ENCODE results near the gene TMCO4. TPM values are rescaled to one million over a fixed set of nuclear protein-coding genes. Genes with fewer than 3 reads are reported as not detected.

Gene TMCO4
- total RNA-seq, 1 donor from 2014 or later: 18.6 TPM

DNA sequence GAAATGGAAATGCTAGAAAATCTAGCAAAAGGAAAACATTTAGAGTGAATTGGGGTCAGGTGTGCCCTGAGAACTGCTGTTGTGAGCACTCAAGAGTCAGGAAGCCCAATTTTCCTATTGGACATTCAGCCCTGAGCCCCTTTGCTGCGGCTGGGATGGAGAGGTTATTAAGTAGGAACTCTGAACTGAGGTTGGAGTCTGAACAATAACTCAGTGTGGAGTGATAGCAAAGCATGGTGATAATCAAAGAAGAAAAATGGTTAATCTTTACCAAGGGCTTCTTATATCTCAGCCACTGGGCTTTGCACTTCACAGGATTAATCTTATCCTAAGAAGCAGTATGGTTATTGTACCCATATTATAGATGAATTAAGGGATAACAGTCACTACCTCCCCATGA is 52.0 kb downstream of the TMCO4 start:
- peaks cover 10% of the 10 kb centered on the region for H3K36me3 Mint-ChIP-seq (ENCODE audit: insufficient read depth)
- DNase-seq (ENCODE audit: low spot score, unreplicated experiment): no peak
- no peaks in the 10 kb centered on the region for H3K27me3 Mint-ChIP-seq
- no peaks in the 10 kb centered on the region for H3K4me1 Mint-ChIP-seq (ENCODE audit: low read depth)
- no peak overlapping the region for H3K4me3 Mint-ChIP-seq (ENCODE audit: low read depth)
- TF ChIP-seq, protein P1, sequence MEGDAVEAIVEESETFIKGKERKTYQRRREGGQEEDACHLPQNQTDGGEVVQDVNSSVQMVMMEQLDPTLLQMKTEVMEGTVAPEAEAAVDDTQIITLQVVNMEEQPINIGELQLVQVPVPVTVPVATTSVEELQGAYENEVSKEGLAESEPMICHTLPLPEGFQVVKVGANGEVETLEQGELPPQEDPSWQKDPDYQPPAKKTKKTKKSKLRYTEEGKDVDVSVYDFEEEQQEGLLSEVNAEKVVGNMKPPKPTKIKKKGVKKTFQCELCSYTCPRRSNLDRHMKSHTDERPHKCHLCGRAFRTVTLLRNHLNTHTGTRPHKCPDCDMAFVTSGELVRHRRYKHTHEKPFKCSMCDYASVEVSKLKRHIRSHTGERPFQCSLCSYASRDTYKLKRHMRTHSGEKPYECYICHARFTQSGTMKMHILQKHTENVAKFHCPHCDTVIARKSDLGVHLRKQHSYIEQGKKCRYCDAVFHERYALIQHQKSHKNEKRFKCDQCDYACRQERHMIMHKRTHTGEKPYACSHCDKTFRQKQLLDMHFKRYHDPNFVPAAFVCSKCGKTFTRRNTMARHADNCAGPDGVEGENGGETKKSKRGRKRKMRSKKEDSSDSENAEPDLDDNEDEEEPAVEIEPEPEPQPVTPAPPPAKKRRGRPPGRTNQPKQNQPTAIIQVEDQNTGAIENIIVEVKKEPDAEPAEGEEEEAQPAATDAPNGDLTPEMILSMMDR (IDR thresholded peaks at IDR 0.05; ENCODE audit: unreplicated experiment): no peak
- no peaks in the 10 kb centered on the region for H3K9me3 Mint-ChIP-seq (ENCODE audit: low read depth)
- no peak overlapping the region for H3K27ac Mint-ChIP-seq

DNA sequence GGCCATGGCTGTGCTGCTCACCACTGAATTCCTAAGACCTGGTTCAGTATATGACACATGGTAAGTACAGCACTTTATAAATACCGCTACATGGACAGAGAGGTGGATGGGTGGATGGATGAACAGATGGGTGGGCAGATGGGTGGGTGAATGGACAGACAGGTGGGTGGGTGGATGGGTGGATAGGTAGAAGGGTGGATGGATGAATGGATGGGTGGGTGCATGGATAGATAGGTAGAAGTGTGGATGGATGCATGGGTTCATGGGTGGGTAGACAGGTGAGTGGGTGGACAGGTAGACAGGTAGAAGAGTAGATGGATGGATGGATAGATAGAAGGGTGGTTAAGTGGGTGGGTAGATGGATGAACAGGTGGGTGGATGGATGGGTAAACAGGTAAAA is 54.8 kb downstream of the TMCO4 start:
- Mint-ChIP-seq H3K4me1 (ENCODE audit: low read depth) (no peaks in the 10 kb centered on the region), H3K36me3 (ENCODE audit: insufficient read depth) (peaks cover 11% of the 10 kb centered on the region), H3K27me3 (no peaks in the 10 kb centered on the region), H3K27ac (no peak overlapping the region), H3K4me3 (ENCODE audit: low read depth) (no peak overlapping the region), H3K9me3 (ENCODE audit: low read depth) (no peaks in the 10 kb centered on the region)
- TF ChIP-seq, protein P1 (IDR thresholded peaks at IDR 0.05; ENCODE audit: unreplicated experiment): no peak
- DNase-seq (ENCODE audit: low spot score, unreplicated experiment): no peak

DNA sequence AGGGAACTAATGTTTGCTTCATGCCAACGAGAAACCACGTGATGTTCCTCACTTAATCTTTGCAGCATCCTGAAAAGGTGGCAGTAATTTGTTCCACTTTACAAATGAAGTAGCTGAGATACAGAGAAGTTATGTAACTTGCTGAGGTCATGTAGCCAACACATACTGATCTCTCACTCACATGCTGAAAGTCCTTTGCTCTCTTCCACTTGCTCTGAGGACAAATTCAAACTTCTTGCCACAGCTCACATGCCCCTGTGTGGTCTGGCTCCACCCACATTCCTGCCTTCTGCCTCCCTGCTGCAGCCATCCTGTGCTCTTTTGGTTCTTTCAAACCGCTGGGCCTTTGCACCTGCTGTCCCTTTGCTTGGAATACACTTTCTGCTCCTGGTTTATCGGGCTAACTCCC is 55.4 kb downstream of the TMCO4 start:
- Mint-ChIP-seq H3K4me1 (ENCODE audit: low read depth) (no peaks in the 10 kb centered on the region), H3K4me3 (ENCODE audit: low read depth) (no peak overlapping the region), H3K27ac (no peak overlapping the region), H3K9me3 (ENCODE audit: low read depth) (no peaks in the 10 kb centered on the region), H3K36me3 (ENCODE audit: insufficient read depth) (peaks cover 11% of the 10 kb centered on the region), H3K27me3 (no peaks in the 10 kb centered on the region)
- DNase-seq (ENCODE audit: low spot score, unreplicated experiment): no peak
- TF ChIP-seq, protein P1 (IDR thresholded peaks at IDR 0.05; ENCODE audit: unreplicated experiment): no peak

DNA sequence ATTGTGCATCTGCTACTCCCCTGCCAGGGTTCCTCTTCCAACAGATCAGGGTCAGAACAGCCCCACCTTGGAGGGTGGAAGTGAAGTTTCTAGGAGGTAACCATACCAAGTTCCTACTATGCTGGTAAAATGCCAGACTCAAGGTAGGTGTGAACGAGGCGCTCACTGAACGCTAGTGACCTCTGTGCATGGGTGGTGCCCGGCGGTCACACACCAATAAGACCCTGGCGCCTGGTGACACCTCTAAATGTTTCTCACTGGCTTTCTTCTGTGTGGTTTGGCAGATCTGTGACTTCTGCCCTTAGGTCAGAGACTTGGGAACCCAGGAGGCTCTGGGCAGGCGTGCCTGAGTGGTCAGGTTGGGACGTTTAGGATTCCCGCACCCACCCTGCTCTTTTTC is 55.9 kb downstream of the TMCO4 start:
- no peak for DNase-seq (ENCODE audit: low spot score, unreplicated experiment)
- no peaks in the 10 kb centered on the region for H3K9me3 Mint-ChIP-seq (ENCODE audit: low read depth)
- H3K27ac Mint-ChIP-seq: no peak overlapping the region
- no peaks in the 10 kb centered on the region for H3K27me3 Mint-ChIP-seq
- H3K4me3 Mint-ChIP-seq (ENCODE audit: low read depth): no peak overlapping the region
- peaks cover 16% of the 10 kb centered on the region for H3K36me3 Mint-ChIP-seq (ENCODE audit: insufficient read depth)
- TF ChIP-seq, protein P1 (IDR thresholded peaks at IDR 0.05; ENCODE audit: unreplicated experiment): no peak
- H3K4me1 Mint-ChIP-seq (ENCODE audit: low read depth): no peaks in the 10 kb centered on the region

DNA sequence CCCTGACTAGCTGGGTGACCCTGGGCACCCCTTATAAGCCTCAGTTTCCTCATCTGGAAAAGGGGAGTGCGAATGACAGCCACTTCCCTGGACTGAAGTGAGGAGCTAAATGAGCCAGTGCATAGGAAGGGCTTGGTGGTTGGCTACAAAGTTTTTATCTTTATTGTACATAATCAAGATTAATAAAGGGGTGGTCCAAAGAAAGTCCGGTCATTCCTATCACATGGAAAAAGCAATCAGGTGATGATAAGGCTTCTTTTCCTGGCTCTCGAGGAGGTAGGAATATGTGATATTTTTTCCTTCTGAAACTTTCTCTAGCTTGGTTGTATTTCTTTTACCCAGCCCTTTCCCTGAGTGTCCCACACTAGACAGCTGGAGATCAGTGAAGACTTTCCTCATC is 56.5 kb downstream of the TMCO4 start:
- no peaks in the 10 kb centered on the region for H3K27me3 Mint-ChIP-seq
- no peak for DNase-seq (ENCODE audit: low spot score, unreplicated experiment)
- H3K4me1 Mint-ChIP-seq (ENCODE audit: low read depth): no peaks in the 10 kb centered on the region
- TF ChIP-seq, protein P1 (IDR thresholded peaks at IDR 0.05; ENCODE audit: unreplicated experiment): no peak
- H3K36me3 Mint-ChIP-seq (ENCODE audit: insufficient read depth): peaks cover 17% of the 10 kb centered on the region
- no peak overlapping the region for H3K27ac Mint-ChIP-seq
- no peaks in the 10 kb centered on the region for H3K9me3 Mint-ChIP-seq (ENCODE audit: low read depth)
- H3K4me3 Mint-ChIP-seq (ENCODE audit: low read depth): no peak overlapping the region
